HEK293T (cell line): Measurements from ENCODE around the gene SLC6A17.

ENCODE experiments used
- CTCF ChIA-PET: fragments of 350-600 bp; formaldehyde crosslinking; extraction: SDS; loops from one replicate; lab custom pipeline; 2021; ENCODE audit warnings: antibody characterized with exemption, inconsistent platforms; lab: Yijun Ruan, JAX
- POLR2A ChIA-PET: fragments of 350-600 bp; formaldehyde crosslinking; extraction: SDS; loops from one replicate; lab custom pipeline; 2020; ENCODE audit warnings: antibody characterized with exemption, inconsistent platforms; lab: Yijun Ruan, JAX
- DNase-seq: peaks from one replicate; pipeline ENCODE4 v3.0.0; 2012; ENCODE audit warnings: mixed read lengths; ENCODE audit errors: extremely low spot score
- ARNT ChIP-seq: fragments of 450-650 bp; IDR thresholded peaks from 2 replicates; pipeline ENCODE4 v1.6.1; 2017; ENCODE audit warnings: mild to moderate bottlenecking
- BHLHE40 ChIP-seq: fragments of 450-650 bp; IDR thresholded peaks from 2 replicates; pipeline ENCODE4 v1.6.1; 2016; ENCODE audit warnings: mild to moderate bottlenecking, moderate library complexity, borderline replicate concordance
- CTBP1 ChIP-seq: fragments of 450-650 bp; IDR thresholded peaks from 2 replicates; pipeline ENCODE4 v1.6.1; 2016; ENCODE audit warnings: borderline replicate concordance
- ELF4 ChIP-seq: fragments of 450-650 bp; IDR thresholded peaks from 2 replicates; pipeline ENCODE4 v1.6.1; 2017; ENCODE audit warnings: antibody characterized with exemption
- FOXA1 ChIP-seq: fragments of 450-650 bp; IDR thresholded peaks from 2 replicates; pipeline ENCODE4 v1.6.1; 2016; ENCODE audit warnings: mild to moderate bottlenecking
- FOXK2 ChIP-seq: fragments of 450-650 bp; IDR thresholded peaks from 2 replicates; pipeline ENCODE4 v1.6.1; 2016; ENCODE audit warnings: mild to moderate bottlenecking
- FOXM1 ChIP-seq: fragments of 450-650 bp; IDR thresholded peaks from 2 replicates; pipeline ENCODE4 v1.6.1; 2017; ENCODE audit warnings: mild to moderate bottlenecking, borderline replicate concordance
- HDGF ChIP-seq: fragments of 450-650 bp; IDR thresholded peaks from 2 replicates; pipeline ENCODE4 v1.6.1; 2017; ENCODE audit warnings: antibody characterized with exemption, borderline replicate concordance
- L3MBTL2 ChIP-seq: fragments of 450-650 bp; conservative IDR thresholded peaks from 2 replicates; pipeline ENCODE4 v1.6.1; 2016; ENCODE audit warnings: mild to moderate bottlenecking
- LEF1 ChIP-seq: fragments of 450-650 bp; IDR thresholded peaks from 2 replicates; pipeline ENCODE4 v1.6.1; 2017; ENCODE audit warnings: mild to moderate bottlenecking, borderline replicate concordance
- NFRKB ChIP-seq: fragments of 450-650 bp; IDR thresholded peaks from 2 replicates; pipeline ENCODE4 v1.6.1; 2016; ENCODE audit warnings: mild to moderate bottlenecking, moderate library complexity
- PKNOX1 ChIP-seq: fragments of 450-650 bp; IDR thresholded peaks from 2 replicates; pipeline ENCODE4 v1.6.1; 2016
- SP1 ChIP-seq: fragments of 450-650 bp; IDR thresholded peaks from 2 replicates; pipeline ENCODE4 v1.6.1; 2017
- SUZ12 ChIP-seq: fragments of 450-650 bp; IDR thresholded peaks from 2 replicates; pipeline ENCODE4 v1.6.1; 2016; ENCODE audit warnings: mild to moderate bottlenecking
- TARDBP ChIP-seq: fragments of 450-650 bp; IDR thresholded peaks from 2 replicates; pipeline ENCODE4 v1.6.1; 2016
- ZNF384 ChIP-seq: fragments of 450-650 bp; IDR thresholded peaks from 2 replicates; pipeline ENCODE4 v1.6.1; 2016

Gene SLC6A17

GRCh38 chr1:110205591-110206155, 55.4 kb downstream of the SLC6A17 start:
- no peak for DNase-seq
- POLR2A ChIA-PET: no interaction called here
- CTCF ChIA-PET: interaction anchor here (0.6 to 13.6 kb wide), 6 partner anchors 95 to 290 kb away, joined by 3 to 382 read pairs (median 24); no protein-coding TSS in a partner anchor
- no peak for TF ChIP-seq L3MBTL2
- TF ChIP-seq FOXK2: no peak
- no peak for TF ChIP-seq ZNF384
- TF ChIP-seq BHLHE40: no peak
- TF ChIP-seq HDGF: no peak

- ChIA-PET POLR2A (interaction anchor here (2.2 kb wide), 1 partner anchor 132 kb away, joined by 14 read pairs; the partner anchor contains the start of gene RBM15), CTCF (interaction anchor here (1.1 to 13.6 kb wide), 7 partner anchors 10 to 290 kb away, joined by 3 to 382 read pairs (median 30); no protein-coding TSS in a partner anchor)
- TF ChIP-seq L3MBTL2 (no peak), PKNOX1 (no peak), TARDBP (no peak), FOXA1 (no peak), ARNT (no peak), FOXK2 (no peak), NFRKB (no peak), ELF4 (no peak), LEF1 (no peak), HDGF (no peak), CTBP1 (no peak), SP1 (no peak), FOXM1 (no peak), BHLHE40 (no peak), ZNF384 (no peak), SUZ12 (no peak)
- DNase-seq: no peak
Measured at GRCh38 chr1:110206261-110206920, 56.1 kb downstream of the SLC6A17 start.

- peak; percentile 78 for DNase-seq
- TF ChIP-seq FOXM1 (no peak), ELF4 (no peak)
- CTCF ChIA-PET: interaction anchor here (0.5 to 13.6 kb wide), 36 partner anchors 8 to 558 kb away, joined by 3 to 382 read pairs (median 4); partner anchors contain the start of gene RBM15
- POLR2A ChIA-PET: interaction anchor here (0.6 to 2.4 kb wide), 9 partner anchors 11 to 288 kb away, joined by 3 to 14 read pairs (median 5); partner anchors contain the start of gene RBM15
Measured at GRCh38 chr1:110207831-110208230, 57.5 kb downstream of the SLC6A17 start.

- ChIA-PET POLR2A (interaction anchor here (0.6 to 4.4 kb wide), 12 partner anchors 29 to 287 kb away, joined by 3 to 35 read pairs (median 4); partner anchors contain the start of gene RBM15), CTCF (interaction anchor here (0.6 to 13.6 kb wide), 15 partner anchors 12 to 557 kb away, joined by 3 to 382 read pairs (median 5); partner anchors contain the start of gene RBM15)
- no peak for DNase-seq
Measured at GRCh38 chr1:110208916-110209645, 58.8 kb downstream of the SLC6A17 start.

More at GRCh38 chr1:110208916-110209645, 58.8 kb downstream of the SLC6A17 start:
- TF ChIP-seq FOXM1: no peak
- TF ChIP-seq L3MBTL2: no peak
- TF ChIP-seq NFRKB: no peak
- no peak for TF ChIP-seq HDGF
- no peak for TF ChIP-seq FOXA1
- TF ChIP-seq SP1: no peak
- no peak for TF ChIP-seq FOXK2
- TF ChIP-seq ZNF384: no peak
- TF ChIP-seq BHLHE40: no peak
- no peak for TF ChIP-seq CTBP1
- TF ChIP-seq PKNOX1: no peak
- TF ChIP-seq ARNT: no peak
- TF ChIP-seq SUZ12: no peak
- no peak for TF ChIP-seq TARDBP
- TF ChIP-seq LEF1: no peak
